ENCODE measurements around the gene TMEM69. TPM values are rescaled to one million over a fixed set of nuclear protein-coding genes. Genes with fewer than 3 reads are reported as not detected.

The TMEM69 gene
- total RNA-seq, 1 donor from 2014 or later = 13.3 TPM

DNA sequence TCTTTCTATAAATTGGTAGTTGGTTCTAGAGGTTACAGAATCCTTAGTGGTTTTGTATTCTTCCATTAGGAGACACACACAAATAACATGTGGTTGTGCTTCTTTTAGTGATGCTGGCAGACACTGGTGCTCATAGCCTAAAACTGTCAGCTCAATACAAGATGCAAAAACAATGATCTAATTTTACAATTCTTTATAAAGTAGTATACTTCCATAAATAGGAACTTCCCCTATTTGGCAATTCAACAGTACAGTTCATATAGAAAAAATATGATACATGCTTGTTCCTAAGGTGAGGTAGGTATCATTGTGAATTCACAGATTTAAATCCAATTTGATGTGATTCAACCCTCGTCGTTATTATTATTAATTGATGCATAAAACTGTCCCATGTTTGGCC is 43.3 kb upstream of the TMEM69 start:
- Histone ChIP-seq H3K27ac (no peak overlapping the region), H3K36me3 (peaks cover 0 to 31% of the 10 kb centered on the region in 2 donors), H3K27me3 (no peaks in the 10 kb centered on the region), H3K4me1 (no peaks in the 10 kb centered on the region), H3K9me3 (no peaks in the 10 kb centered on the region), H3K4me3 (no peak overlapping the region)
- no peak for DNase-seq (ENCODE audit: extremely low spot score in 2 of 2)
- intact Hi-C loops (cut with DNase I) = no loop called here
- TF ChIP-seq CTCF (IDR thresholded peaks at IDR 0.05) (no peak), POLR2AphosphoS5 (IDR thresholded peaks at IDR 0.05; ENCODE audit: insufficient read depth in 1 of 2, low read depth in 1 of 2) (no peak), POLR2A (IDR thresholded peaks at IDR 0.05) (no peak)

DNA sequence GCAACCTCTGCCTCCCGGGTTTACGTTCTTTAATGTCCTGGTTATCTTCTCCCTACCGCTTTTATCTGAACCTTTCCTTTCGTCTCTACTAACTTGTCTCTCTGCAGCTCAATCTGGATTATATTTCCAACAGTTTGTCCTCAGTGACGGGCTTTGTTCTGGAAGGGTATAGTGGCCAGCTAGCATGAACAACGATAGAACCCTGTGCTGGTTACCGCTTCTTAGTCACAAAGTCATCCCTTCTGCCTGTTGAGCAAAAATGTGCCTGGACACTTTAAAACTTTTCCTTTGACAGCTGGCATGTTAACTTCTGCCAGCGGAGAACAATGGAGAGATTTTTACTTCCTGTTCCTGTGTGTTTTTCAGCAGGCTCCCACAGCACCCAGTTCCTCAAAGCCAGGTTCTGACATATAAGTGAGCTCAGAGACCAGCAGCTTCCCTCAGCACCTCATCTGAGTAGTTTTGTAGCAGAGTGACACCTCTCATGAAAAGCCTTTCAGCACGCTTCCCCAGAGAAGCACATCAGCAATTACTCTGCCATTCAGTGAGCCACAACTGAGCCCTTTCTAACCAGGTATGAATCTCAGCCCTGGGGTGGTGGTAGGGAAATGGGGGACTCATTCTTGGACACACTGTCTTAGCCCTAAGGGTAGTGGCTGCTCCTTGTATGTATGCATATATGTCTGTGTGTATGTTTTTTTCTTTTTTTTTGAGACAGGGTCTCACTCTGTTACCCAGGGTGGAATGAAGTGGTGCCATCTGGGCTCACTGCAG is 40.5 kb upstream of the TMEM69 start:
- no peak overlapping the region for H3K27ac ChIP-seq

DNA sequence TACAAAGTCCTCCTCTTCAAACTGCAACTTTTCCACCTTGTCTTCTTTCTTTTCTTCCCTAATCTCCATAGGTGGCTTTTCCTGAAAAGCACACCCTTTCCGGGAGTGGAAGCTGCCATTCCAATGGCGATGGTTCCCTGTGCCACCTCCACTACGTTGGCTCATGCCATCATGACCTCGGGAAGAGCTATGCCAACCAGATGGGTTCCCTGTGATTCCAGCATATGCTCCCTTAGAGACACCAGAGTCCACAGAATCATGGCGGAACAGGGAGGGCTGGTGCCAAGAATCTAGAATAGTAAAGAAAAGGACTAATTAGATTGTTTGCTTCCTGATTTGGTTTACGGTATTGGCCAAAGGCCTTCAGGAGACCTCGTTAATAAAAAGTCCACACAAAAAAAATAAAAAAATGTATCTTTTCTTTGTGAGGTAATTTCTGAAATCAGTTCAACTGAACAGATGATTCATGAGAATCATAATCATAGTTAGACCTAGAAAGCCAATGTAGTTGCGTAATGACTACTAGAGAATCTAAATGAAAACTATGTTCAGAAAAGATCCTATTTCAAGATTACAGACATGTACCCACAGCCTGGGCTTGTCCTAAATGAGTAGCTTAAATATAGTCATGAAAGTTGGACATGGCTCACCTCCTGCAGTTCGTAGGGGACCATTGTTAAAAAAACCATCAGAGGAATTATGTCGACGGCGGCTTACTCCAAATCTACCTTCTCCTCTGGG is 33.3 kb upstream of the TMEM69 start:
- Histone ChIP-seq H3K27ac (no peak overlapping the region), H3K4me3 (no peak overlapping the region), H3K27me3 (no peaks in the 10 kb centered on the region), H3K4me1 (no peaks in the 10 kb centered on the region), H3K9me3 (no peaks in the 10 kb centered on the region), H3K36me3 (peaks cover 6 to 82% of the 10 kb centered on the region in 2 donors)
- no peak for TF ChIP-seq CTCF (IDR thresholded peaks at IDR 0.05)
- intact Hi-C loops (cut with DNase I) = no loop called here
- DNase-seq (ENCODE audit: extremely low spot score in 2 of 2) = no peak

More for the DNA sequence above, 40.5 kb upstream of the TMEM69 start:
- no peak for TF ChIP-seq CTCF (IDR thresholded peaks at IDR 0.05)
- no peak for TF ChIP-seq POLR2AphosphoS5 (IDR thresholded peaks at IDR 0.05; ENCODE audit: insufficient read depth in 1 of 2, low read depth in 1 of 2)
- TF ChIP-seq POLR2A (IDR thresholded peaks at IDR 0.05) = no peak
- intact Hi-C loops (cut with DNase I) = no loop called here
- no peak for DNase-seq (ENCODE audit: extremely low spot score in 2 of 2)
- H3K27me3 ChIP-seq = no peaks in the 10 kb centered on the region
- H3K4me3 ChIP-seq = no peak overlapping the region
- no peaks in the 10 kb centered on the region for H3K4me1 ChIP-seq
- H3K9me3 ChIP-seq = no peaks in the 10 kb centered on the region
- H3K36me3 ChIP-seq = peaks cover 6 to 30% of the 10 kb centered on the region in 2 donors

DNA sequence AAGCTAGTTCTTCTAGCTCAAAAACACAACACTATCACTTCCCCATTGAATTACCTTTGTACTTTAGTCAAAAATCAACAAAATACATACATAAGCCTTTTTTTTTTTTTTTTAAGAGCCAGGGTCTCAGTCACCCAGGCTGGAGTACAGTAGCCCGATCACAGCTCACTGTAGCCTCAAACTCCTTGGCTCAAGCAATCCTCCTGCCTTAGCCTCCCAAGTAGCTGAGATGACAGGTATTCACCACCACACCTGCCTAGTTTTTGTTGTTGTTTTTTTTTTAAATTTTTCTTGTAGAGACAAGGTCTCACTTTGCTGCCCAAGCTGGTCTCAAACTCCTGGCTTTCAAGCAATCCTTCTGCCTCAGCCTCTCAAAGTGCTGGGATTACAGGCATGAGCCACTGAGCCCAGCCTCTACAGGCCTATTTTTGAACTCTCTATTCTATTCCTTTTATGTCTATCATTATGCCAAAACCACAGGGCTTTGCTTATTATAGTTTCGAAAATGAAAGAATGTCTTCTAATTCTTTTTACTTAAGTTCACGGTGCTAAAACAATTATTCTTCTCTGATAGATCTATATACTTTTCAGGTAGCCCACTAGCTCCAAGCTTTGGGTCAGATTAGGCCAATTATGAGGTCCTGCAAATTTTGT is 31.3 kb upstream of the TMEM69 start:
- intact Hi-C loops (cut with DNase I) = no loop called here

More for the DNA sequence above, 31.3 kb upstream of the TMEM69 start:
- H3K4me3 ChIP-seq = no peak overlapping the region
- no peak for DNase-seq (ENCODE audit: extremely low spot score in 2 of 2)
- peaks cover 0 to 63% of the 10 kb centered on the region in 2 donors for H3K36me3 ChIP-seq
- H3K27ac ChIP-seq = no peak overlapping the region
- no peaks in the 10 kb centered on the region for H3K9me3 ChIP-seq
- H3K4me1 ChIP-seq = no peaks in the 10 kb centered on the region
- TF ChIP-seq POLR2A (IDR thresholded peaks at IDR 0.05) (no peak), POLR2AphosphoS5 (IDR thresholded peaks at IDR 0.05; ENCODE audit: insufficient read depth in 1 of 2, low read depth in 1 of 2) (no peak), CTCF (IDR thresholded peaks at IDR 0.05) (no peak)
- no peaks in the 10 kb centered on the region for H3K27me3 ChIP-seq
